ENCODE measurements around the gene DTYMK. TPM values are rescaled to one million over a fixed set of nuclear protein-coding genes. Genes with fewer than 3 reads are reported as not detected.

Gene DTYMK
- polyA plus RNA-seq, 2 of the 4 experiments (the other 2 are of a cell fraction), result 68.7 to 99.5 TPM

DNA sequence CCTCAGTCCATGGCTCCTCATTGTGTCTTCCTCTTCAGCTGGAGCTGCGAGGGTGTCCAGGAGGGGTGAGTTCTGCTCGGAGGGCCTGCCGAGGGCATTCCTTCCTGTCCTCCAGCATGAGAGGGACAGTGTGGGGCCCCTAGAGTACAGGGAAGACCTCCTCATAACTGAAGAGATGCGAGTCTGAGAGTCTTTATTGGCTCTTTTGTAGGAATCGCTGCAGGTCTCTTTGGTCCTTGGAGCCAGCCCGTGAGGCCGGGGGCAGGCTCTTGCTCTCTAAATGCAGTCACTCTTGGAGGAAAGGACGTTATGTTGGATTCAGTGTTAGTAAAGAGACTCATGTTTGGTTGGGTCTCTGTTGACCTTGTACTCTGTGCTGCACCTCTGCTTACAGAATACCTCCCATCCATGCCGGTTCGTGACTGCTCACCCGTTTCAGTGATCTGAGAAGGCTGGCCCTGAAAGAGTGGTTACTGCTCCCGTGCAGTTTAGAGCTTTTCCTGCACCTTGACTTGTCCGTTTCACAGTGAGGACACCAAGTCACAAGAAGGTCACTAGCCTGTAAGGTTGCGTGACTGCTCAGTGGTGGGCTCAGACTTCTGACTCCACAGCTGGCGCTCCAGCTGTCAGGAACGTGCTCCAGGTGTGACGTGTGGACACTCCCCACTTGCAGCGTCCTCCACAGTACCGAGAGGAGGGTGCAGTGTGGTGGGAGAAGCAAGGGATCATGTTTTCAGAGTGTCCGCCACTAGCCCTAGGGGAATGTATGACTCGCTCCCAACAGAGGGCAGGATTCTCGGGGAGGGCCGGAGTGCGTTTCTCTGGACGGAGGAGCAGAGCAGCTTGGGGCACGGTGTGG lies 41.3 kb downstream of the DTYMK start:
- FAIRE-seq (no peak), ATAC-seq (peak; percentile 26 to 41; a peak in 4 of 6 replicates), DNase-seq (ENCODE audit: low read depth in 1 of 2, low spot score in 1 of 2) (no peak)
- ChIA-PET CTCF (interaction anchor here (1.7 to 6.1 kb wide), 3 partner anchors 11 to 25 kb away, joined by 3 to 44 read pairs (median 6); no protein-coding TSS in a partner anchor), POLR2A (no interaction called here)
- H3K9me3 ChIP-seq, result no peaks in the 10 kb centered on the region
- TF ChIP-seq ESRRA (IDR thresholded peaks at IDR 0.05; ENCODE audit: borderline replicate concordance, low read length) (no peak), SMC3 (IDR thresholded peaks at IDR 0.05) (no peak), CEBPB (IDR thresholded peaks at IDR 0.05) (no peak), KDM1A (IDR thresholded peaks at IDR 0.05; ENCODE audit: low read depth) (no peak), HOXB5 (CRISPR knock-in tag; IDR thresholded peaks at IDR 0.05) (no peak), GATA3 (IDR thresholded peaks at IDR 0.05; ENCODE audit: borderline replicate concordance) (no peak), RNF2 (IDR thresholded peaks at IDR 0.05; ENCODE audit: borderline replicate concordance, low read depth) (no peak)
- TF ChIP-seq, protein P1, sequence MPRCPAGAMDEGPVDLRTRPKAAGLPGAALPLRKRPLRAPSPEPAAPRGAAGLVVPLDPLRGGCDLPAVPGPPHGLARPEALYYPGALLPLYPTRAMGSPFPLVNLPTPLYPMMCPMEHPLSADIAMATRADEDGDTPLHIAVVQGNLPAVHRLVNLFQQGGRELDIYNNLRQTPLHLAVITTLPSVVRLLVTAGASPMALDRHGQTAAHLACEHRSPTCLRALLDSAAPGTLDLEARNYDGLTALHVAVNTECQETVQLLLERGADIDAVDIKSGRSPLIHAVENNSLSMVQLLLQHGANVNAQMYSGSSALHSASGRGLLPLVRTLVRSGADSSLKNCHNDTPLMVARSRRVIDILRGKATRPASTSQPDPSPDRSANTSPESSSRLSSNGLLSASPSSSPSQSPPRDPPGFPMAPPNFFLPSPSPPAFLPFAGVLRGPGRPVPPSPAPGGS (IDR thresholded peaks at IDR 0.05), result no peak
- H3K4me1 ChIP-seq, result no peaks in the 10 kb centered on the region; the same call in 2 of the 3 replicates
- WGBS (ENCODE audit: missing lambda C conversion rate), result 91% methylated on average over 26 of the region's 26 CpGs
- H3K27ac ChIP-seq, result no peak overlapping the region
- no peak overlapping the region for H3K4me2 ChIP-seq
- H3K4me3 ChIP-seq, result no peak overlapping the region

DNA sequence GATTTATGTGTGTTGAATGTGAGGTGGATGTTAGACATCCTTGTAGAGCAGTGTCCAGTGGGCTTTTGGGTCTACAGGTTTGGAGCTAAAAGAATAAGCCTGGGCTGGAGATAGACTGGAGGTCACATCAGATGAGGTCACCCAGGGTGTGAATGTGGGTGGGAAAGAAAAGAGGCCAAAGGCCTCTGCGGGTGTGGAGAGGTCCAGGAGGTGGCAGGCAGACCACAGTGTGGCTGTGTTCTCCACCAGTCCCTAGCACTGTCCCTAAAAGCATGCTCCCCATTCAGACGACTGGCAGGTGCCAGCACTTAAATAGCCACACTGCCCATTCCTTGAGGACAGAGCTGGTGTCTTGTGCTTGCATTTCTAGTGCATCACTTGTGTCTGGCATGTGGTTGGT lies 45.0 kb downstream of the DTYMK start:
- FAIRE-seq (no peak), DNase-seq (ENCODE audit: low read depth in 1 of 2, low spot score in 1 of 2) (no peak), ATAC-seq (no peak)
- TF ChIP-seq MAFK (IDR thresholded peaks at IDR 0.05; ENCODE audit: partially characterized antibody) (no peak), TFCP2L1 (CRISPR knock-in tag; IDR thresholded peaks at IDR 0.05) (no peak), MYC (IDR thresholded peaks at IDR 0.05; ENCODE audit: borderline replicate concordance, low read length) (no peak), FOXS1 (CRISPR knock-in tag; IDR thresholded peaks at IDR 0.05) (no peak), EHMT2 (IDR thresholded peaks at IDR 0.05; ENCODE audit: low read depth) (no peak), CBX8 (IDR thresholded peaks at IDR 0.05) (no peak), ZFP36 (IDR thresholded peaks at IDR 0.05; ENCODE audit: borderline replicate concordance, partially characterized antibody) (no peak), RFX5 (IDR thresholded peaks at IDR 0.05) (no peak), NFE2L2 (conservative IDR thresholded peaks at IDR 0.05; ENCODE audit: low read length) (no peak)
- TF ChIP-seq, protein P1 (IDR thresholded peaks at IDR 0.05), result no peak
- CTCF ChIA-PET, result interaction anchor here (0.7 to 3.1 kb wide), 3 partner anchors 18 to 327 kb away, joined by 3 to 13 read pairs (median 3); no protein-coding TSS in a partner anchor
- POLR2A ChIA-PET, result interaction anchor here (1.0 kb wide), 1 partner anchor 23 kb away, joined by 4 read pairs; no protein-coding TSS in a partner anchor
- H3K4me2 ChIP-seq, result no peak overlapping the region
- no peak overlapping the region for H3K27ac ChIP-seq
- H3K4me1 ChIP-seq, result peaks cover 11% of the 10 kb centered on the region
- 75% methylated on average over 2 of the region's 2 CpGs for WGBS (ENCODE audit: missing lambda C conversion rate)
- H3K4me3 ChIP-seq, result no peak overlapping the region
- no peaks in the 10 kb centered on the region for H3K9me3 ChIP-seq

DNA sequence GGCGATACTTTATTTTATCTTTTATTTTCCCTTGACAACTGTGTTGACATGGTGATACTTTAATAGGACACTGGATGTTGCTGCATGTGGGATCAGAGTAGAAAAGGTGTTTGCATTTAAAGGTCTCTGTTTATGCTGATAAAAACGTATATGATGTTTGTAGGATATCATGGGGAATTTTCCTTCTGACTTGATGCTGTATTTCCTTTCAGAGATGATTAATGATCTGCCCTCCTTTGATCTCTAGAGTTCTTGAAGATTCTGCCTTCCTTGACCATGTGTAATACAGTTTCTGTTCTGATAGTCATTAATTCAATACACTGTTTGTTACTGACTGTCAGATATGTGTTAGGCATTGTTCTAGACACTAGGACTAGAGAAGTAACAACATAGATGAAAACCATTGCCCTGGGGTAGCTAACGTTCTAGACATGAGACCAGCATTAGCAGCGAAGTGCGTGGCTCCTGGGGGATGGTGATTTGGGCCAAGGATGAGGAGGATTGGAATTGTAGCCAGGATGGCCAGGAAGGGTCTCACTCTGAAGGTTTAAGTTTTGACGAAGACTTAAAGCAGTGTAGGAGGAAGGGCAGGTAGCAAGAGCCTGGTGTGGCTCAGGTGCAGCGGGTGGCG lies 46.3 kb downstream of the DTYMK start:
- Histone ChIP-seq H3K4me1 (peaks cover 16% of the 10 kb centered on the region), H3K4me2 (no peak overlapping the region), H3K9me3 (no peaks in the 10 kb centered on the region), H3K27ac (no peak overlapping the region), H3K4me3 (no peak overlapping the region)
- FAIRE-seq, result no peak
- TF ChIP-seq, protein P2, sequence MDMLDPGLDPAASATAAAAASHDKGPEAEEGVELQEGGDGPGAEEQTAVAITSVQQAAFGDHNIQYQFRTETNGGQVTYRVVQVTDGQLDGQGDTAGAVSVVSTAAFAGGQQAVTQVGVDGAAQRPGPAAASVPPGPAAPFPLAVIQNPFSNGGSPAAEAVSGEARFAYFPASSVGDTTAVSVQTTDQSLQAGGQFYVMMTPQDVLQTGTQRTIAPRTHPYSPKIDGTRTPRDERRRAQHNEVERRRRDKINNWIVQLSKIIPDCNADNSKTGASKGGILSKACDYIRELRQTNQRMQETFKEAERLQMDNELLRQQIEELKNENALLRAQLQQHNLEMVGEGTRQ (IDR thresholded peaks at IDR 0.05), result no peak
- TF ChIP-seq EHF (CRISPR knock-in tag; IDR thresholded peaks at IDR 0.05) (no peak), TFCP2L1 (CRISPR knock-in tag; IDR thresholded peaks at IDR 0.05) (no peak), MAFK (IDR thresholded peaks at IDR 0.05; ENCODE audit: partially characterized antibody) (no peak), NPAS2 (CRISPR knock-in tag; IDR thresholded peaks at IDR 0.05; ENCODE audit: borderline replicate concordance) (no peak), HEYL (CRISPR knock-in tag; IDR thresholded peaks at IDR 0.05) (no peak), CBX2 (IDR thresholded peaks at IDR 0.05; ENCODE audit: borderline replicate concordance, low read depth) (no peak), KDM1A (IDR thresholded peaks at IDR 0.05; ENCODE audit: low read depth) (no peak), FOSL2 (IDR thresholded peaks at IDR 0.05) (no peak), FOSL2 (CRISPR knock-in tag; IDR thresholded peaks at IDR 0.05) (no peak), KDM5A (IDR thresholded peaks at IDR 0.05) (no peak), RCOR1 (IDR thresholded peaks at IDR 0.05; ENCODE audit: low read depth, low read length) (no peak), HOXA7 (CRISPR knock-in tag; IDR thresholded peaks at IDR 0.05) (no peak), NFE2L2 (conservative IDR thresholded peaks at IDR 0.05; ENCODE audit: low read length) (no peak), SREBF2 (IDR thresholded peaks at IDR 0.05) (no peak)
- TF ChIP-seq, protein P3, sequence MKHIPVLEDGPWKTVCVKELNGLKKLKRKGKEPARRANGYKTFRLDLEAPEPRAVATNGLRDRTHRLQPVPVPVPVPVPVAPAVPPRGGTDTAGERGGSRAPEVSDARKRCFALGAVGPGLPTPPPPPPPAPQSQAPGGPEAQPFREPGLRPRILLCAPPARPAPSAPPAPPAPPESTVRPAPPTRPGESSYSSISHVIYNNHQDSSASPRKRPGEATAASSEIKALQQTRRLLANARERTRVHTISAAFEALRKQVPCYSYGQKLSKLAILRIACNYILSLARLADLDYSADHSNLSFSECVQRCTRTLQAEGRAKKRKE (CRISPR knock-in tag; IDR thresholded peaks at IDR 0.05; ENCODE audit: low read depth), result no peak
- TF ChIP-seq, protein P4, sequence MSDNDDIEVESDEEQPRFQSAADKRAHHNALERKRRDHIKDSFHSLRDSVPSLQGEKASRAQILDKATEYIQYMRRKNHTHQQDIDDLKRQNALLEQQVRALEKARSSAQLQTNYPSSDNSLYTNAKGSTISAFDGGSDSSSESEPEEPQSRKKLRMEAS (IDR thresholded peaks at IDR 0.05), result no peak
- POLR2A ChIA-PET, result no interaction called here
- CTCF ChIA-PET, result interaction anchor here (0.6 kb wide), 1 partner anchor 556 kb away, joined by 3 read pairs; no protein-coding TSS in a partner anchor
- ATAC-seq, result no peak
- no peak for DNase-seq (ENCODE audit: low read depth in 1 of 2, low spot score in 1 of 2)
- 85% methylated on average over 8 of the region's 8 CpGs for WGBS (ENCODE audit: missing lambda C conversion rate)

All from A549 (cell line).